Measurements from ENCODE around the gene TXNDC16.

TXNDC16 gene

GRCh38 chr14:52547526-52547925 is 4.8 kb downstream of the TXNDC16 start:
- Histone ChIP-seq H3K27me3 (no peaks in the 10 kb centered on the region), H3K4me1 (peaks cover 14% of the 10 kb centered on the region), H3K4me3 (ENCODE audit: low read depth, low read length) (no peak overlapping the region), H3K36me3 (peaks cover 5% of the 10 kb centered on the region; the same call in 1 of the 2 replicates), H3K9me3 (no peaks in the 10 kb centered on the region)
- TF ChIP-seq CTCF (IDR thresholded peaks at IDR 0.05; ENCODE audit: low read depth, low read length): peak; percentile 27
- no peak for DNase-seq

GRCh38 chr14:52547027-52547426 is 5.3 kb downstream of the TXNDC16 start:
- TF ChIP-seq CTCF (IDR thresholded peaks at IDR 0.05; ENCODE audit: low read depth, low read length): no peak
- Histone ChIP-seq H3K9me3 (no peaks in the 10 kb centered on the region), H3K36me3 (peaks cover 5% of the 10 kb centered on the region; the same call in 1 of the 2 replicates), H3K27me3 (no peaks in the 10 kb centered on the region), H3K4me3 (ENCODE audit: low read depth, low read length) (no peak overlapping the region), H3K4me1 (peaks cover 14% of the 10 kb centered on the region)
- DNase-seq: no peak

- no peak for DNase-seq
- Histone ChIP-seq H3K9me3 (no peaks in the 10 kb centered on the region), H3K4me1 (peaks cover 14% of the 10 kb centered on the region), H3K27me3 (no peaks in the 10 kb centered on the region), H3K36me3 (peaks cover 8% of the 10 kb centered on the region; the same call in 1 of the 2 replicates), H3K4me3 (ENCODE audit: low read depth, low read length) (no peak overlapping the region)
- no peak for TF ChIP-seq CTCF (IDR thresholded peaks at IDR 0.05; ENCODE audit: low read depth, low read length)
Measured at GRCh38 chr14:52546318-52546670, 6.0 kb downstream of the TXNDC16 start.

- TF ChIP-seq CTCF (IDR thresholded peaks at IDR 0.05; ENCODE audit: low read depth, low read length): no peak
- H3K9me3 ChIP-seq: no peaks in the 10 kb centered on the region
- DNase-seq: no peak
- H3K36me3 ChIP-seq: peaks cover 9% of the 10 kb centered on the region; the same call in 1 of the 2 replicates
- peaks cover 13% of the 10 kb centered on the region for H3K4me1 ChIP-seq
- H3K27me3 ChIP-seq: no peaks in the 10 kb centered on the region
- no peak overlapping the region for H3K4me3 ChIP-seq (ENCODE audit: low read depth, low read length)
Measured at GRCh38 chr14:52545584-52546317, 6.6 kb downstream of the TXNDC16 start.

GRCh38 chr14:52538623-52539022 is 13.7 kb downstream of the TXNDC16 start:
- Histone ChIP-seq H3K27me3 (no peaks in the 10 kb centered on the region), H3K4me1 (no peaks in the 10 kb centered on the region), H3K36me3 (peaks cover 34% of the 10 kb centered on the region), H3K9me3 (no peaks in the 10 kb centered on the region), H3K4me3 (ENCODE audit: low read depth, low read length) (no peak overlapping the region)
- DNase-seq: no peak
- TF ChIP-seq CTCF (IDR thresholded peaks at IDR 0.05; ENCODE audit: low read depth, low read length): no peak

- no peak for TF ChIP-seq CTCF (IDR thresholded peaks at IDR 0.05; ENCODE audit: low read depth, low read length)
- Histone ChIP-seq H3K27me3 (no peaks in the 10 kb centered on the region), H3K36me3 (peaks cover 33% of the 10 kb centered on the region), H3K9me3 (no peaks in the 10 kb centered on the region), H3K4me1 (no peaks in the 10 kb centered on the region), H3K4me3 (ENCODE audit: low read depth, low read length) (no peak overlapping the region)
- no peak for DNase-seq
Measured at GRCh38 chr14:52536269-52536668, 16.0 kb downstream of the TXNDC16 start.
